GM12873 (cell line): ENCODE results near the gene NAGPA.

Experiments
- TF ChIP-seq, protein P1 (sequence below): IDR thresholded peaks from 2 replicates; pipeline ENCODE4 v1.5.1; 2012; ENCODE audit warnings: low read depth, mild to moderate bottlenecking, moderate library complexity, low read length, control low read depth; ENCODE audit not compliant: insufficient read depth; ENCODE audit errors: missing control alignments

Gene NAGPA

DNA sequence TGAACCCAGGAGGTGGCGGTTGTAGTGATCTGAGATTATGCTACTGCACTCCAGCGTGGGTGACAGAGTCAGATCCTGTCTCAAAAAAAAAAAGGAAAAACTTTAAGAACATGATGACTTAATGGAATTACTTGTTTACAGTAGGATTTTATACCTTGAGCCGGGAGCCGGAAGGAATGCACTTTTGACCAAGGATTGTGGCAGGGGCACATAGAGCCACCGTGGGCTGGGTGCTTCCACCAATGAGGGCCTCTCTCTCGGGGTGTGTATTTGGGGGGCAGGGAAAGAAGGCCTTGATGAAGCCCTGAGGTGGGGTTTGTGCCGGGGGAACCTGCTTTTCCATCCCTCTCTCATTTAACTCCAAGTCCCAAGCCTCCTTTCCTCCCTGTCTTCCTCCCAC lies 6.7 kb upstream of the NAGPA start:
- TF ChIP-seq, protein P1, sequence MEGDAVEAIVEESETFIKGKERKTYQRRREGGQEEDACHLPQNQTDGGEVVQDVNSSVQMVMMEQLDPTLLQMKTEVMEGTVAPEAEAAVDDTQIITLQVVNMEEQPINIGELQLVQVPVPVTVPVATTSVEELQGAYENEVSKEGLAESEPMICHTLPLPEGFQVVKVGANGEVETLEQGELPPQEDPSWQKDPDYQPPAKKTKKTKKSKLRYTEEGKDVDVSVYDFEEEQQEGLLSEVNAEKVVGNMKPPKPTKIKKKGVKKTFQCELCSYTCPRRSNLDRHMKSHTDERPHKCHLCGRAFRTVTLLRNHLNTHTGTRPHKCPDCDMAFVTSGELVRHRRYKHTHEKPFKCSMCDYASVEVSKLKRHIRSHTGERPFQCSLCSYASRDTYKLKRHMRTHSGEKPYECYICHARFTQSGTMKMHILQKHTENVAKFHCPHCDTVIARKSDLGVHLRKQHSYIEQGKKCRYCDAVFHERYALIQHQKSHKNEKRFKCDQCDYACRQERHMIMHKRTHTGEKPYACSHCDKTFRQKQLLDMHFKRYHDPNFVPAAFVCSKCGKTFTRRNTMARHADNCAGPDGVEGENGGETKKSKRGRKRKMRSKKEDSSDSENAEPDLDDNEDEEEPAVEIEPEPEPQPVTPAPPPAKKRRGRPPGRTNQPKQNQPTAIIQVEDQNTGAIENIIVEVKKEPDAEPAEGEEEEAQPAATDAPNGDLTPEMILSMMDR, result no peak

DNA sequence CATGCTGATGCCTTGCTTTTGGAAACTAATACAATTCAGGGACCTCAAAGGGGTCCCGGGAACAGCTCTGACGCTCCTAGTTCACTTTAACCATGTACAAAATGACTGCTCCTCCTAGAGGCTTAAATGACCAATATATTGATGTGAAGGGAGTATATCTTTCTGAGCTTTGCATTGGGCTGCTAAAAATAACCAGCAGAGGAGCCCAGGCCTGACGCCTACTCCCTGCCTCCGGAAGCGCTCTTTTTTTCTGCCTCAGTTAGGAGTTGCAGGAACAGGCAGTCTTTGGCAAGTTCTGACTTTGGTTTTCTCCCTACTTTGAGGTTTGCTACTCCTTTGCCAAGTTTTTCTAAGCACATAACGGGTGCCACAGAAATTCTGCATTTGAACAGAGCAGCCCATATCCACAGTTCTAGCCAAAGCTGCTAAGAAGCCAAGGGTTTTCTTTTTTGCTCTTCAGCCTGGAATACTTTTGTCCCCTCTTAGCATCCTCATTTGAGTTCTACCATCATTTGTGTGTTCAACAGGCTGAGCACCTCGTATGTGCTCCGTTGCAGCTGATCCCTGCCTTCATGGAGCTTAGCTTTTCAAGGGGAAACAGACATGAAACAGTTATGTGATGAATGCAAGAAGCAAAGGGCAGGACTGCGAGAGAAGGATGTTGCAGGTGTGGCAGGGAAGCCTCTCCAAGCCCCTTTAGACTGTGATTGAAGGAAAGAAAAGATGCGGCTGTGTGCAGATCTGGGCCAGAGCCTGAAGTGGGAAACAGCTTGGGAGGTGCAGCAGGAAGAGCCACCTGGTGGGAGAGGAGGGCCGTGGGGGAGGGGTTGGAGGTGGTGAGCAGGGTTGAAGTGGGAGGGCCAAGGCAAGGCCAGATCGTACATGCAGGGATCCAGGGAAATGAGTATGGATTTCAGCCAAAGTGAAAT lies 2.8 kb upstream of the NAGPA start:
- TF ChIP-seq, protein P1, result no peak

DNA sequence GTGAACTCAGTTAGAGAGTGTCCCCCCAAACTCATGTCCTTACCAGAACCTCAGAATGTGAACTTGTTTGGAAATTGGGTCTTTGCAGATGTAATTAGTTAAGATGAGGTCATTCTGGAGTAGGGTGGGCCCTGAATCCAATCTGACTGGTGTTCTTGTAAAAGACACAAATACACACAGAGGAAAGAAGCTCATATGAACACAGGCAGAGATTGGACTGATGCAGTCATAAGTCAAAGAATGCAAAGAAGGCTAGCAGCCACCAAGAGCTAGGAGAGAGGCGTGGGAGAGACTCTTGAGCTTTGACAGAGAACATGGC lies 2.1 kb upstream of the NAGPA start:
- TF ChIP-seq, protein P1, result no peak

DNA sequence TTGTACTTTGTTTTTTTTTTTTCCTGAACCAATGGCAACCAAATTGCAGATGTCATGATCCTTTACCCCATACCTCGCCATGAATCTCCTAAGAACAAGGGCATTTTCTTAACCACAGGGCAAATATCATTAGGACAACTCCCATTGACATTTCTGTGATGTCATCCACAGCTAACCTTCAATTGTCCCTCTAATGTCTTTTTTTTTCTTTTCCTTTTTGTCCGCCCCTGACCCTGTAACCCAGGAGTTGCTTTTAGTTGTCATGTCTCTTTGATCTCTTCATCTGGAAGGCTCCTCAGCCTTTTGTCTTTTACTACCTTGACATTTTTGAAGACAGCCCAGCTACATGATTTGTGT lies 410 bp upstream of the NAGPA start:
- TF ChIP-seq, protein P1, result no peak

DNA sequence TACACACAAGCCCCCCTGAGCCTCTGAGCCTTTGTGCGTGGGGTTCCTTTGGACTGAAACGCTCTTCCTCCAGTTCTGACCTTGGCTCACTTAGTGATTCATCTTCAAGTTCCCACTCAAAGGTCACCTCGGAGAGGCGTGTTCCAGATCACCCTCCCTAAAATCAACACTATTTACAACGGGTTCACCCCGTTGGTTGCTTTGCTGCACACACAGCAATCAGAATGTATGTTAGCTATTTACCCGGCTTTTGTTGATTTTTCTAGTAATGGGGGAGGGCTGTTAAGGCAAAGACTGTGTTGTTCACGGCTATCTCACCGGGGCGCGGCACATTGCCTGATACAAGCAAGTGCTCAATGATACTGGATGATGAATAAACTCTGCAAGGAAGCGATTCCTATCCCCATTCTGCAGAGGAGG lies 977 bp downstream of the NAGPA start:
- TF ChIP-seq, protein P1, result no peak

DNA sequence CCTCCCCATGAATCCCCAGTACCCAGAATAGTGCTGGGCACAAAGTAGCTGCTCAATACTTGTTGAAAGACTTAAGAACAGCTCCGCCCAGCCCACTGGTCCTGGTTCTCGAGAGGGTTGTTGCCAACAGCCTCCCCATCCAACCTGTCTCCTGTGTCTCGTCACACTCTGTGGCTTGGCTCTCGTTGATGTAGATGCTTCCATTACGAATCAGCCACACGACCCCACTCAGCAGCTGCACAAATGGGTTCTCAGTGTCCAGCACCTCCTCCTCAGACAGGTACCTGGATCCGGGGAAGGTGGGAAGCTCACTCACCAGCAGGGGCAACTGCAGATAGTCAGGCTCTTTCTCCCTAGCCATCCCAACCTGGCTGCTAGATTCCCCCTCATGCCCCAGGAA lies 2.1 kb downstream of the NAGPA start:
- TF ChIP-seq, protein P1, result no peak

DNA sequence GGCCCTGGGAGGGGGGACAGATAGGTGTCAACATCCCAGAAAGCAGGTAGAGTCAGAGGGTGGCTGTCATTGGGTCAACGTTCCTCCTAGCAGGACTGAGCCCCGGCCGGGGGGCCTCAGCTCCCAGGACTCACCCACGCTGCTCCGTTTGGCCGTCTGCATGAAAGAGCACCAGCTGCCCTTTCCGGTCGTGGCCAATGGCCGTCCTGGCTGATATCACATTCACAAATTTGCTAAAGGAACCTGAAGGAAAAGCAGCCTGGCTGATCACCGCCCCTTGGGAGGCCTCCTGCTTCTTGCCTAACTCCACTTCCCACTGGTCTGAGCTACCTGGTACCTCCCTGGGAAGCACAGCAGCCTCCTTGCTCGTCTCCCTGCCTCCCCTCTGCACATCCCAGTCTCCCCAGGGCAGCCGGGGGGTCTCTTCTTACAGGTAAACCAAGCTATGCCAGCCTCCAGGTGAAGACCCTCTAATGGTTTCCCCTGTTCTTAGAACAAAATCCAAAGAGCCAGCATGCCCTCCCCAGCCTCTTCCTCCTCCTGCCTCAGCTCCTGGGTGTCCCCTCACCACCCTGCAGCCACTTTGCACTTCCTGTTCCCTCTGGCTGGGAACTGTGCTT lies 3.4 kb downstream of the NAGPA start:
- TF ChIP-seq, protein P1, result no peak
